ENCODE results near the gene MYBBP1A.

DNA sequence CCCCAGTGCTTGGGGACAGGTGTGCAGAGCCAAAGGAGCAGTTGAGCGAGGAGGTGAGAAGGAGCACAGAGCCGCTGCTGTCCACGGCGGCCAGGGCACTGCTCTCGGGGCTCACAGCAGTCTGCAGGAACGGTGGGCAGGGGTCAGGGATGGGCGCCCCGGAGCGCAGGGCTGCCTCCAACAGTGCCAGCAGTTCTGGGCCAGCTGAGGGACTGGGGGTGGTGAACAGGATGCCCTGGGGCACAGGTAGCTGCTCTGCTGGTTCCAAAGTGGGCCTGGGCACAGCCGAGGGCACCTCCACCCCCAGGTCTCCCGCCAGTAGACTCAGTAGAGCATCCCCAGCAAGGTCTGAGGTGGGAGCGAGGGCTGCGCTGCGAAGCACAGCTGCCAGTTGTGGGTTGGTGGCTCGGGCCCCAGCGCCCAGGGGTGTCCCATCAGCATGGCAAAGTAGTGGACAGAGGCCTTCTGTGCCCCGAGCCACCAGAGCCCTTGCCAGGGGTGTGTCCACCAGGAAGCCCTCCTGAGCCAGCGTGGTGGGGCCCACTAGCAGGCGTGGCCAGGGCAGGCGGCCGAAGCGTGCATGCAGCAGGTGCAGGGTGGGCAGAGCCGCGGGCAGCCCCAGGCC is 3.3 kb upstream of the MYBBP1A start:
- TF ChIP-seq, protein P1, sequence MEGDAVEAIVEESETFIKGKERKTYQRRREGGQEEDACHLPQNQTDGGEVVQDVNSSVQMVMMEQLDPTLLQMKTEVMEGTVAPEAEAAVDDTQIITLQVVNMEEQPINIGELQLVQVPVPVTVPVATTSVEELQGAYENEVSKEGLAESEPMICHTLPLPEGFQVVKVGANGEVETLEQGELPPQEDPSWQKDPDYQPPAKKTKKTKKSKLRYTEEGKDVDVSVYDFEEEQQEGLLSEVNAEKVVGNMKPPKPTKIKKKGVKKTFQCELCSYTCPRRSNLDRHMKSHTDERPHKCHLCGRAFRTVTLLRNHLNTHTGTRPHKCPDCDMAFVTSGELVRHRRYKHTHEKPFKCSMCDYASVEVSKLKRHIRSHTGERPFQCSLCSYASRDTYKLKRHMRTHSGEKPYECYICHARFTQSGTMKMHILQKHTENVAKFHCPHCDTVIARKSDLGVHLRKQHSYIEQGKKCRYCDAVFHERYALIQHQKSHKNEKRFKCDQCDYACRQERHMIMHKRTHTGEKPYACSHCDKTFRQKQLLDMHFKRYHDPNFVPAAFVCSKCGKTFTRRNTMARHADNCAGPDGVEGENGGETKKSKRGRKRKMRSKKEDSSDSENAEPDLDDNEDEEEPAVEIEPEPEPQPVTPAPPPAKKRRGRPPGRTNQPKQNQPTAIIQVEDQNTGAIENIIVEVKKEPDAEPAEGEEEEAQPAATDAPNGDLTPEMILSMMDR (IDR thresholded peaks at IDR 0.05), result no peak
- TF ChIP-seq EZH2 (IDR thresholded peaks at IDR 0.05; ENCODE audit: borderline replicate concordance, insufficient read depth, low read depth, low read length, poor library complexity, severe bottlenecking), result no peak

Measured in B cell (primary cell).